HL-60/S4 (cell line): ENCODE results near the gene IFNL3.
"Not testable (repeated sequence)": the region's sequence is repeated elsewhere in the genome, so short reads cannot be mapped to it uniquely, and the experiment has no call there.

ENCODE experiments used
- in situ Hi-C: fragments of 300-500 bp; cut with MboI; formaldehyde crosslinking; loops from 2 replicates; pipeline ENCODE4 v1.14.3; 2022; ENCODE audit warnings: low sequenced_read_pairs

IFNL3 gene

DNA sequence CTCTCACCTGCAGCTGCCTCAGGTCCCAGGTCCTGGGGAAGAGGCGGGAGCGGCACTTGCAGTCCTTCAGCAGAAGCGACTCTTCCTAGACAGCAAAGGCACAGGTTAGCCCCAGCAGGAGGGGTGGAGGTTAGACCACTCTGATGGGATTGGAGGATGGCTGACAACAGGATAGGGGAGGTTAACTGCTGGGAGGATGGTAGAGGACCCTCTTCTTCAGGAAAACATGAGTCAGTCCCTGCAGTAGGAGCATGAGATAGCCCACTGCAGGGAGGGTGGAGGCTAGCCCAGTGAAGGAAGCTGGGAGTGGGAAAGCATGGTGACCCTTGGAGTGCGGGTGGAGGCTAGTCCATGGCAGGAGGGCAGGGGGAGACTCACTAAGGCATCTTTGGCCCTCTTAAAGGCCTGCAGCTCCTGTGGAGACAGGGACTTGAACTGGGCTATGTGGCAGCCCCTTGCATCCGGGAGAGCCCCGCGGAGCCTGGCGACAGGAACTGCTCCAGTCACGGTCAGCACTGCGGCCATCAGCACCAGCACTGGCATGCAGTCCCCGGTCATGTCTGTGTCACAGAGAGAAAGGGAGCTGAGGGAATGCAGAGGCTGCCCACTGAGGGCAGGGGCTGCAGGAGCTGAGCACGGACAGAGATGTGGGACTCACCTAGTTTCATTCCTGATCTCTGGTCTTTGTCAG lies at the start of gene IFNL3:
Gene IFNL3 (minus strand): TSS at position 597 of the 691 bp plus-strand sequence. CDS start 39 bp downstream, at position 558.
- in situ Hi-C loops: not testable (repeated sequence)

DNA sequence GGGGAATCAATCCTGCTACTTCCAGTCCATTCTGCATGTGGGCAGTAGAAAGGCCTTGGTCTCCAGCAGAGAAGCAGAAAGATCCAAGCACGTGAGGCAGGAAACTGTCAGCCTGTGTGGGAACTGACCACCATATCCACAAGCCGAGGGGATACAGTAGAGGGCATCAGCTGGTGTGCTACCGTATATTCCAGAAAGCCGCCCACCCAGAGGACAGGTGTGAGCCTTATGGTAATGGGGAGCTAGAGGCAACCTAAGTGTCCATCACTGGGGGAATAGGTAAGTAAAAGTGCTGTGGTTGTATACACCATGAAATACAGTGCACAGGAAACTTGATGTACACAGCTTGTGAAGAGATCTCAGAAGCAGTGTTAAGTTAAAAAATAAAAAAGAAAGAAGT lies 48.6 kb upstream of the IFNL3 start:
- in situ Hi-C loops: no loop called here

DNA sequence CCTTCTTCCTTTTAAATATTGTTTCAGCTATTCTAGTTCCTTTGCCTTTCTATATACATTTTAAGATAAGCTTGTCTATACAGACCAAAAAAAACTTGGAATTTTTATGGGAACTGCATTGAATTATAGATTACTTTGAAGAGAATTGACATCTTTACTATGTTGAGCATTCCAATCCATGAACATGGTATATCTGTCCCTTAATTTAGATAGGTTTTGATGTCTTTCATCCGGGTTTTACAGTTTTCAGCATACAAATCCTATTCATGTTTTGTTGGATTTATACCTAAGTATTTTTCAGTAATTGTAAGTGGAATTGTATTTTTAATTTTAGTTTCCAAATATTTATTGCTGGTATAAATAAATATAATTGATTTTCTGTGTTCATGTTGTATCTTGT lies 39.2 kb upstream of the IFNL3 start:
- in situ Hi-C loops: no loop called here

DNA sequence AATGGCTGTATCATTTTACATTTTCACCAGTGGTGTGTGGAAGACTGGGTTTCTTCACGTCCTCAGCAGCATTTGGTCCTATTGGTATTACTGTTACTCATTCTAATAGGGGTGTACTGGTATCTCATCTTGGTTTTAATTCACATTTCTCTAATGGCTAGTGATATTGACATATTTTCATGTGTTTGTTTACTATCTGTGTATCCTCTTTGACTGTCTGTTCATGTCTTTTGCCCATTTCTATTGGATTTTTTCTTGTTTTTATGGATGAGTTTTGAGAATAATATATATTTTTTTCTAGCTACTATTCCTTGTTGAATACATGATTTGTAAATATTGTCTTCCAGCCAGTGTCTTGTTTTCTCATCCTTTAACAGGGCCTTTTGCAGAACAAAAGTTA lies 37.2 kb upstream of the IFNL3 start:
- in situ Hi-C loops: no loop called here

DNA sequence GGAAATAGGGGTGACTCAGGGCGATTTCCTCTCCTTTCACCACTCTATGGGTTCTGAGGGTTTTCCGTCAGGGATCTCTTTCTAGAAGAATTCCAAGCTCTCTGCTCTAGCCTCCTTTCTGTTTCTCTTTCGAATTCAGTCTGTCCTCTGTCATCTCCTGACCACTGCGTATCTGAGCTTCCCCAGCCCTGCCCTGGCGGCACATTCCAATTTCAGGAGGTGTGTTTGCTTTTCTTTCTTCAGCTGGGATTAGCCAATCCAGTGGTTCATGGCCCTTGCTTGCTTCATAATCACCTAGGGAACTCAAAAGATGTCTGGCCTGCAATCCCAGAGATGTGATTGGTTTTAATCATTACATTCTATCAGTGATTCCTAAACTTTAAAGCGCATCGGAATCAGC lies 32.8 kb upstream of the IFNL3 start:
- in situ Hi-C loops: no loop called here

DNA sequence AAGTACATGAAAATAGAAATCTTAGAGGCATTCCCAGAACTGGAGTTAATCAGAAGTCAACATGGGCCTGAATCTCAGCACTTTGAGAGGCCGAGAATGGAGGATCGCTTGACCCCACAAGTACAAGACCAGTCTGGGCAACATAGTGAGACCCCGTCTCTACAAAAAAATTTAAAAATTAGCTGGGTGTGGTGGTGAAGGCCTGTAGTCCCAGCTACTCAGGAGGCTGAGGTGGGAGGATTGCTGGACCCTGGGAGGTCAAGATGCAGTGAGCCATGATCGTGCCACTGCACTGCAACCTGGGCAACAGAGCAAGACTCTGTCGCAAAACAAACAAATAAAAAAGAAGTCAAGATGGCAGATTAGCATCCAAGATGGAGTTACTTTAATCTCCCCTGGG lies 31.9 kb upstream of the IFNL3 start:
- in situ Hi-C loops: no loop called here

DNA sequence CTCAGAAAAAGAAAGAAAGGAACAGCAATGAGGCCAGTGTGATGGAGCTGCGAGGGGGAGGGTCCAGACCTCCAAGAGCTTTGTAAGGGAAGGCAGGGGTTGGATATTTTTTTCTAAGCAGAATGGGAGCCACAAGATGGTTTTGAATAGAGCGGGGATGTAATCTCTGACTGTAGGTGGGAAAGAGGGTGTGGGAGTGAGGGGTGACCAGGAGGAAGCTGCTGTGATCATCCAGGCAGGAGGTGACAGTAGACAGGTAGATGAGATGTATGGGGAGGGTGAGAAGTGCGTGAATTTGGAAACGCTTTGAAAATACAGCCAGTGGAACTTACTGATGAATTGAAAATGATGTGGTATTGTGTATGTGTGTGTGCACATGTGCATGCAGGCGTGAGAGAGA lies 30.8 kb upstream of the IFNL3 start:
- in situ Hi-C loops: no loop called here

DNA sequence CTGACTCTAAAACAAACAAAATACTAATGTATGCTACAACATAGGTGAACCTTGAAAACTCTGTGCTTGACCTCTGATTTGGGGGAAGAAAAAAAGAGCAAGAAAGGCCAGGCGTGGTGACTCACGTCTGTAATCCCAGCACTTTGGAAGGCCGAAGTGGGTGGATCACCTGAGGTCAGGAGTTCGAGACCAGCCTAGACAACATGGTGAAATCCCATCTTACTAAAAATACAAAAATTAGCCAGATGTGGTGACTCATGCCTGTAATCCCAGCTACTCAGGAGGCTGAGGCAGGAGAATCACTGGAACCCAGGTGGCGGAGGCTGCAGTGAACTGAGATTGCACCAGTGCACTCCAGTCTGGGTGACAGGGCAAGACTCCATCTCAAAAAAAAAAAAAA lies 29.1 kb upstream of the IFNL3 start:
- in situ Hi-C loops: not testable (repeated sequence)

DNA sequence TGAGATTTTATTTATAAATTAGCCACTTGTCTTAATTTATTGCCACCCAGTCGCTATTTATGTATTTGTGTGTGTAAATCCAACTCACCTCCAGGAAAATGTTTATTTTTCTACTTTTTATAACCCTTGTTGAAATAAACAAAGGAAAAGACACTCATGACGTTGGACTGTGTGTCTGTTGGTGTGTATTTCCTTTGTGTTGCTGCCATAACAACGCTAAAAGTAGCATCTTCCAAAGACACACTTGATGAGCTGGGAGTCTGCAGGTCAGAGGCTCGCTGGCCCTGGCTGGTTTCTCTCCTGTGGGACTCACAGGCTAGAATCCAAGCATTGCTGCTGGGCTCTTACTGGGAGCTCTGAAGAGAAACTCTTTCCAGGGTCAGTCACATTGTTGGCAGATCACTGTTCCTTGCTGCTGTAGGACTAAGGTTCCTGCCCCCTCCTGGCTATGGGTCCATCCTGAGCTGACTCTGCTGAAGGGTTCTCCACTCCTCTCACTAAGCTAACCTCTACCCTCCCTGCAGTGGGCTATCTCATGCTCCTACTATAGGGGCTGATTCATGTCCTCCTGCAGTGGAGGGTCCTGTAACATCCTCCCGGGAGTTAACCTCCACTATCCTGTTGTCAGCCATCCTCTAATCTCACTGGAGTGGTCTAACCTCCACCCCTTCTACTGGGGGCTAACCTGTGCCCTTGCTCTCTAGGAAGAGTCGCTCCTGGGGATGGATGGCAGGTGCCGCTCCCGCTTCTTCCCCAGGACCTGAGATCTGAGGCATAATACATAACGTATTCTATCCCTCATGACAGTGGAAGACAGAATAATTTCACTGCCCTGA lies 25.4 kb upstream of the IFNL3 start:
- in situ Hi-C loops: no loop called here

DNA sequence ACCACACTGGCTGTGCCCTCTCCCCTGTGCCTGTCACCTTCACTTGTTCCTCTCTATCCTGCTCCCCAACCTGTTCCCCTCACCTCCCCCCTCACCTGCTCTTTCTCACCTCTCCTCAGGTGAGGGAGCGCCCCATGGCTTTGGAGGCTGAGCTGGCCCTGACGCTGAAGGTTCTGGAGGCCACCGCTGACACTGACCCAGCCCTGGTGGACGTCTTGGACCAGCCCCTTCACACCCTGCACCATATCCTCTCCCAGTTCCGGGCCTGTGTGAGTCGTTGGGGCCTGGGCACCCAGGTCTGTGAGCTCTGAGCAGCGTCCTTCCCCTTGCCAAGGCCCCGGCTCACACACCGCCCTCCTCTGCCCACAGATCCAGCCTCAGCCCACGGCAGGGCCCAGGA lies 24.6 kb upstream of the IFNL3 start:
- in situ Hi-C loops: not testable (repeated sequence)

DNA sequence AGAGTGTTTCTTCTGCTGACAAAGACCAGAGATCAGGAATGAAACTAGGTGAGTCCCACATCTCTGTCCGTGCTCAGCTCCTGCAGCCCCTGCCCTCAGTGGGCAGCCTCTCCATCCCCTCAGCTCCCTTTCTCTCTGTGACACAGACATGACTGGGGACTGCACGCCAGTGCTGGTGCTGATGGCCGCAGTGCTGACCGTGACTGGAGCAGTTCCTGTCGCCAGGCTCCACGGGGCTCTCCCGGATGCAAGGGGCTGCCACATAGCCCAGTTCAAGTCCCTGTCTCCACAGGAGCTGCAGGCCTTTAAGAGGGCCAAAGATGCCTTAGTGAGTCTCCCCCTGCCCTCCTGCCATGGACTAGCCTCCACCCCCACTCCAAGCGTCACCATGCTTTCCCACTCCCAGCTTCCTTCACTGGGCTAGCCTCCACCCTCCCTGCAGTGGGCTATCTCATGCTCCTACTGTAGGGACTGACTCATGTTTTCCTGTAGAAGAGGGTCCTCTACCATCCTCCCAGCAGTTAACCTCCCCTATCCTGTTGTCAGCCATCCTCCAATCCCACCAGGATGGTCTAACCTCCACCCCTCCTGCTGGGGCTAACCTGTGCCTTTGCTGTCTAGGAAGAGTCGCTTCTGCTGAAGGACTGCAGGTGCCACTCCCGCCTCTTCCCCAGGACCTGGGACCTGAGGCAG lies 23.9 kb upstream of the IFNL3 start:
- in situ Hi-C loops: not testable (repeated sequence)

DNA sequence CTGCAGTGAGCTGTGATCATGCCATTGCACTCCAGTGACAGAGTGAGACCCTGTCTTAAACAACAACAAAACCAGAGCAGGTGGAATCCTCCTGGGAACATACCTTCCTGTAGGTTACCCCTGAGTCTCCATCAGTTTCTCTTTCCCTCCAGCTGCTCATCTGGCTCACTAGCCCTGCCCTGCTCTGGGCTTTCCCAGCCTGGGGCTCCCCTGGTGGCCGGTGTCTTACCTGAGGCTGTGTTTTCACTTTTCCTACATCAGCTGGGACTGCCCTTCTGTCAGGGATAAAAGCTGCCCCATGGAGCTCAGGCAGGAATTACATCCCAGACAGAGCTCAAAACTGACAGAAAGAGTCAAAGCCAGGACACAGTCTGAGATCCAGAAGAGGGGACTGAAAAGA lies 23.3 kb upstream of the IFNL3 start, which contains the start of gene IFNL2:
Gene IFNL2 (plus strand): TSS at position 312 of the 400 bp plus-strand sequence. CDS start 173 bp downstream, outside the sequence.
- in situ Hi-C loops: not testable (repeated sequence)

DNA sequence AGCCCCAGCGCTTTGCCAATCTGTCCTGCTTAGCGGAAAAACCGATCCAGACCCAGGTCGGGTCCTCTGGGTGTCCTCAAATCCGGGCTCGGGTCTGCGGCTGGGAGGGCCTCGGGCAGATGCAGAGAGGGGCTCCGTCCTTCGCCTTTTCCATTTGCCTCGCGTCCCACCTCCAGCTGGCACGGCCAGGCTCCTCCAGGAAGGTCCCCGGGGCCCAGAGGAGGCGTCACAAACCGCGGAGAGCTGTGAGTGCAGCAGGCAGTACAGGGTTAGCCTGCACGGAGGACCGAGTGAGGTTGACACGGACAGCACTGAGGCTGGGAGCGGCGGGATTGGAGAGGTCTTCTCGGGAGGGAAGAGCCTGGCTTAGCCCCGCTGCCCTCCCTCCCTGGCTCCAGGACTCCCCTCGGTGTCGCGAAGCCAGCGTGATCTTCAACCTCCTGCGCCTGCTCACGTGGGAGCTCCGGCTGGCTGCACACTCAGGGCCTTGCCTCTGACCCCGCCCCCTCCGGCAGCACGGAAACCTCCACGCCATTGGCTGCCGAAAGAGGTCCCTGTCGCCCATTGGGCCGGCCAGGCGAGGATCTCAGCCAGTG lies 20.6 kb upstream of the IFNL3 start:
- in situ Hi-C loops: no loop called here

DNA sequence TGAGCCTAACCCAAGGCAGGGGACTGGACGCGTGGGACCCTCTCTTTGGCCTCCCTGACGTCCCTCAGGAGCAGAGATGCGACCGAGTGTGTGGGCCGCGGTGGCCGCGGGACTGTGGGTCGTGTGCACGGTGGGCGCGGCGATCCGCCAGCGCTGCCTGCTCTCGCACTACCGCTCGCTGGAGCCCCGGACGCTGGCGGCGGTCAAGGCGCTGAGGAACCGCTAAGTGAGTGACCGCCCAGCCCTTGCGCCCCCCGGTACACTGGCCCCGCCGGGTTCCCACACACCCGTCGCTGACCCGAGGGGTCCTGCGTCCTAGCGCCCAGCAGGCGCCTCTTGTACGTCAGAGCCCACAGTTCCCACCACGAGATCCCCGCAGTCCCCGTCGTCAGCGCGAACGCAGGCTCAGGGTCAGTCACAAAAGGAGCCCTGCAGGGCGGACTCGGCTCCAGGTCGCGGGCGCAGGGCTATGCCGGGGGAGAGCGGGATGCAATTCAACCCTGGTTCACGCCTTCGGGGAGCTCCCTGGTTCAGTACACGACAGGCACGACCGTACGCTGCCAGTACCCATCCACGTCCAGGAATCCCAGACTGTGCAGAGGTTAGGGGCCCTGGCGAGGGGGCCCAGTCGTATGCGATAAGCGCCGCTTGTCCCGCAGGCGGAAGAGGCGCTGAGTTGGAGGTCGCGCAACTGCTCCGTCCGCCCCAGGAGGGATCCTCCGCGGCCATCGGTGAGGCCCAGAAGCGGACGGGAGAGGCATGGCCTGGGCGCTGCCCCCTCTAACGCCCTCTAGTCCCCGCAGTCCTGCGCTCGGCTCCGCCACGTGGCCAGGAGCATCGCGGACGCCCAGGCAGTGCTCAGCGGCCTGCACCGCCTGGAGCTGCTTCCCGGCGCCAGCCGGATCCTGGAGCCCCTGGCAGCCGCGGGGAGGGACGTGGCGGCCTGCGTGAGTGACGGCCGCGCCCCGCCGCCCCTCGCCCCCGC lies 19.8 kb upstream of the IFNL3 start:
- in situ Hi-C loops: no loop called here

DNA sequence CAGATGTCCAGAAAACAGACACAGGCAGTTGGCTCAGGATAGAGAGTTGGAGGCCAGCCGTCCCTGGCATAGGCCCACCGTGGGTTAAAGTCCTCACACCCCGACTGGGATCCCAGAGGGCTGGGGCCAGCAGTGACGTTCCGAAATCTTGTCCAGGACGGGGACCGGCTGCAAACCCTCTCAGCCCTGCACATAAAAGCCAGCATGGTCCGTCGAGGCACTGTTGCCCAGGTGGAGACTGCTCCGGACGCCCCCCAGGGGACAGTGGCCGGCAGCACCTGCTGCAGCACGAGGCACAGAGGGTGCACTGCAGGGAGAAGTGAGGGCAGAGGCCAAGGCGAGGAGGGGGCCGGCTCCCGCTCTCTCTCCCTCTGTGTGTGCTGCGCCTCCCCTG lies 19.1 kb upstream of the IFNL3 start:
- in situ Hi-C loops: no loop called here

DNA sequence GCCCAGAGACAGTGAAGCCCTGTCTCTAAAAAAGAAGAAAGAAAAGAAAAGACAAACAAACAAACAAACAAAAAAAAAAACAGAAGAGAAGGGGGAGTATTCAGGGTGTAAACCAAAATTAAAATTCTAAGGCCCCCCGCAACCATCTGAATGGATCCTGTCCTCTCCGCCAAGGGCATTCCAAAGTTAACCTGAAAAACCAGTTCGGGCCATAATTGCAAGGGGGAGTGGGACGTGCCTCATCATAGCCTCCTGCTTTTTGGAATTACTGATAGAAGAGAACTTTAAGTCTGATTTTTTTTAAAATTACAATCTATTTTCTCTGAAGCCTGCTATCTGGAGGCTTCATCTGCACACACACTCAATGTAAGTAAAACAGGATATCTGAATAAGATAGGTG lies 17.7 kb upstream of the IFNL3 start:
- in situ Hi-C loops: no loop called here

DNA sequence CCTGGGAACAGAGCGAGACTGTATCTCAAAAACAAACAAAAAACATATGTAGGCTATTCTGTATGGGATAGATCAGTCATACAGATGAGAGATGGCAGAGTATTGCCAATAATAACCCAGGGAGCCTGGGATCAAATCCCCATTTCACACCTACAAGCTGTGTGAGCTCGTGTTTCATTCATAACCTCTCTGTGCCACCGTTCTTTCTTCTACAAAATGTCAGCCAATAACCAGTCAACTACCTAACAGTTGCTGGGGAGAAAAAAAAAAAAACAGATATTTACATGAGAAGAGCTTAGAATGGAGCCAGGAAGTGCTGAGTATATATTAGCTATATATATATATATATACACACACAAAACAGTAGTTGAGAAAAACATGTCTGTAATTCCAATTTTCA lies 16.9 kb upstream of the IFNL3 start:
- in situ Hi-C loops: no loop called here

DNA sequence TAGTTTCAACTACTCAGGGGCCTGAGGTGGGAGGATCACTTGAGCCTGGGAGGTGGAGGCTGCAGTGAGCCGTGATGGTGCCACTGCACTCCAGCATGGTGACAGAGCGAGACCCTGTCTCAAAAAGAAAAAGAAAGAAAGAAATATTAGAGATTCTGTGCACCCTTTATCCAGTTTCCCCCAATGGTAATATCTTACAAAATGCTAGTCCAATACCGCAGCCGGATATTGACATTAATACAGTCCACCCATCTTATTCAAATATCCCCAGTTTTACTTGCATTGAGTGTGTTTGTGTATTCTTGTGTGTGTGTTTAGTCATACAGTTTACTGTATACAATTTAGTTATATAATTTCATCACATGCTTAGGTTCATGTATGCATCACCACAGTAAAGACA lies 12.4 kb upstream of the IFNL3 start:
- in situ Hi-C loops: no loop called here

DNA sequence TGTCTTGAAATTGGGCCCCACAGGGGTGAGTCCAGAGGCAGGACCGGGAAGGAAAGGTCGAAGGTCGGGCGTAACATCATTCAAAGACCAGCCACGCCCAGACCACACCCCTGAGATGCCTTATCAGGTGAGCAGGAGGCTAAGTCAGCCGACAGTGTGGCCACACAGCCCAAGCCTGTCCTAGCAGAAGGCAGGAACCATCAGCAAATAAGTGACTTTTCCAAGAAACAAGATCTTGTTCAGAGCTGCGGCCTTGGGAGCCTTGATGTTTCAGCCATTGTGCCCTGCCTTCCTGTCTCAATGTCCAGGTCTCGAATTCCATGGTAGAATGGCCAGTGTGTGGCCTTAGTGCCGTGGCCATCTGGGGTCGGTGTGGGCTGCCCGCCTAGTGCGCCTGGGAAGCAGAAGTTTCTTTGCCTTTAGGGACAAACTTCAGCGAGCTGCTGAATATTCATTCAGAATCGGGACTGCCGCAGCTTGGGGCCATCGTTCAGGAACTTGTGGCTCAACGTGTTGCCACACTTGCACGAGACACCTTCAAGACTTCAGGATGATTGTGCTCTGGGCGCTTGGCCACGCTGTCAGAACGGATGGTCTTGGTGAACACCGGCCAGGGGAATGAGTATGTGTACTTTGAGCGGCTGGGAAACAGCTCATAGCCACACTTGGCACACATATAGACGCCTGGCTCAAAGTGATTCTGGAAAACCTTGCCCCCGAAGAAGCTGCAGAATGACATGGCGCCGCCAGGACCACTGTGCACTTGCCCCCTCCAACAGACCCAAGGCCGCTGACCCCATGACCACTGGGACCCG lies 9.9 kb upstream of the IFNL3 start:
- in situ Hi-C loops: no loop called here
